ENCODE measurements around the gene VRK1.

The VRK1 gene

GRCh38 chr14:96792591-96792990 is 4.6 kb upstream of the VRK1 start:
- DNase-seq = no peak

DNA sequence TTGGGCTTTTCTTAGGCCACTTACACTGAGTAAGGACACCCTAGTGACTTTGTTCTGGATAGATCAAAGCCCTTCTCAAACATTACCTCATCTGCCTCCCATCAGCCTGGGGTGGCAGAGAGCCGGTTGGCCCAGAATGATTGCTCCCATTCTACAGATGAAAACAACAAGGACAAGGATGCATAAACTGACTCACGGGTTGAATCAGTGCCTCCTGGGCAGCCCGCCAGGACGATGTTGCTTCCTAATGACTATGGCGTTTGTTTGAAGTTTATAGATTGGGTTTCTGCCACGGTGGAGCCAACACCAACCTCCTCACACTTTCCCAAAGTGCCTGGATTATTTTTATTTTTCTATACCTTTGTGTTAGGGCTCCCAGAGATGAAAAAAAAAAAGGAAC is 3.6 kb upstream of the VRK1 start:
- DNase-seq = no peak

DNA sequence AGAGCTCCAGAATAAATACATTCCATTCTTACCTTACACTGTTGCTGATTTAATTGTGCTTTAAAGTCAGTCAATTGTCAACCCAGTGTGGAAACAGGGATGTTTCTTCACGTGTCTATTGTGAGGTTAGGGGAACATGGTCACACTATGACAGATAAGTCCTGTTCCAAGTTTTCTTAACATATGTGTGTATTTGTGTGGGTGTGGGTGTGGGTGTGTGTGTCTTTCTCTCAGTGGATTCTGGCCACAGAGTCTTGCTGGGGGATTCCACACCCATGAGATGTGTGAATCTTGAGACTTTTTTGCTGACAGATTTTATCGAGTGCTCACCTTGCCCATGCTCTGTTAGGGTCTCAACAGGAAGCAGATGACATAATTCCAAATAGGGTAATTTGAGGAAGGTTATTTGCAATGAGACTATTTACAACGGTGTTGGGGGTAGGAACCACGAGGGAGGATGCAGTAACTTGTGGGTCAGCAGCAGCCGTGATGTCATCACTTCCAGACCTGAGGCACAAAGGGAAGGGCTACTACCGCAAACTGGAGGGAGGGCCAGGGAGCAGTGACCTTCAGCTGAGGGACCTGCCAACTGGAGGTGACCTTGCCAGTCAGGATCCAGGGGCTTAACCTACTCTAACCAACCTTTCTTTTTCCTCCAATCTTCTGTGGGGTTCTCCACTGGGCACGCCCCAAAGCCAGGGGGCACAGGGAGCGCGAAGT is 1.9 kb upstream of the VRK1 start:
- no peak for DNase-seq

GRCh38 chr14:96797582-96798349 is 584 bp downstream of the VRK1 start:
- DNase-seq = peak; percentile 27

GRCh38 chr14:96798956-96799355 is 1.8 kb downstream of the VRK1 start:
- DNase-seq = no peak

DNA sequence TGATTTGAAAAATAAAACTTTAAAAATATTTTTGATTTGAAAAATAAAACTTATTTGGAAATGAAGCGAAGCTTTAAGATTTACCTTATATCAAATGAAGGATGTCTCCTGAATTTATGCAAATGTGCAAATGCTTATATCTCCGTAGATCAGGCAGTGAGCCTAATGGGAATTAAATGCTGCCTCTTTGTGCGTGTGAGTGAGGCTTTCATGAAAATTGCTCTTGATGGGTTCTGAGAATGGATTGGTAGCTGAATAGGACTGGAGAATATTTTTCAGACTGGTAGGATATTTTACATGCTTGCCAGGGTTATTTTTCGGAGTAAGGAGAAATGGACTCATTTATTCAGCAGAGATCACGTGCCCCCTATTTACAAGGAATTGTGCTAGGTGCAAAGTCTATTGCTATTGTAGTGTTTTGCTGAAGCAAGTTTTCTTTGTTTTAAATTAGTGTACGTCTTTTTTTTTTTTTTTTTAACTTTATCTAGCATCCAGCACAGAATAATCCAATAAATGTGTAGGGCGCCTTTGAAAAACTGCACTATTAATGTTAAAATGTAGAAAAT is 2.4 kb downstream of the VRK1 start:
- no peak for DNase-seq

GRCh38 chr14:96801931-96802330 is 4.7 kb downstream of the VRK1 start:
- DNase-seq = no peak

DNA sequence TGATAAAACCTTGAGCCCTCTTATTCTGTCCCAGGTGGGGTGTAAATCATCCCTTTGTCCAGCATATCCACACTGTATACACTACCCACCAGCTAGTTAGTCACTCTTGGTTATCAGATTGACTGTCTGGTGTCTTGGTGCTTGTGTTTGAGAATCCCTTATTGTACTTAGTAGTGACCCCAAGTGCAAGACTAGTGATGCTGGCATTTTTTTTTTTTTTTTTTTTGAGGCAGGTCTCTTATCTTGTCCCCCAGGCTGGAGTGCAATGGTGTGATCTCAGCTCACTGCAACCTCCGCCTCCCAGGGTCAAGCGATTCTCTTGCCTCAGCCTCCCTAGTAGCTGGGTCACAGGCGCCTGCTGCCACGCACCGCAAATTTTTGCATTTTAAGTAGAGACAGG is 5.8 kb downstream of the VRK1 start:
- no peak for DNase-seq

- no peak for DNase-seq
Measured at GRCh38 chr14:96803958-96804357, 6.8 kb downstream of the VRK1 start.

DNA sequence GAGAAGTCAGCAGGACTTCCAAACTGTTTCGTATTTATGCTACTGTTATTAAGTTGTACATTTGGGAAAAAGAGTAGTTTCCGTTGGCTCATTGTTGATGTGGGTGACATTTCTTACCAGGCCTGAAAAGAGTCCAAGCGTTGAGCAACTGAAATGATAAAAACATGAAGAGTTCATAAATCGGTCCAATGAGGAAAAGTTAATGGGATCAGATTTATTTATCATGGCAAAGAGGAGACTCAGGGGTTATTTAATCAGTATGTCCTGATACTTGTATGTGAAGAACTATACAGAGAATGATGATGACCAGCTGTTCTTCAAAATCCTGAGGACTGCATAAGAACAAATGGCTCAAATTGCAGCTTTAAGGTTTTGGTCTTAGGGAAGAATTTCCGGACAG is 7.7 kb downstream of the VRK1 start:
- no peak for DNase-seq

- no peak for DNase-seq
Measured at GRCh38 chr14:96805956-96806355, 8.8 kb downstream of the VRK1 start.

DNA sequence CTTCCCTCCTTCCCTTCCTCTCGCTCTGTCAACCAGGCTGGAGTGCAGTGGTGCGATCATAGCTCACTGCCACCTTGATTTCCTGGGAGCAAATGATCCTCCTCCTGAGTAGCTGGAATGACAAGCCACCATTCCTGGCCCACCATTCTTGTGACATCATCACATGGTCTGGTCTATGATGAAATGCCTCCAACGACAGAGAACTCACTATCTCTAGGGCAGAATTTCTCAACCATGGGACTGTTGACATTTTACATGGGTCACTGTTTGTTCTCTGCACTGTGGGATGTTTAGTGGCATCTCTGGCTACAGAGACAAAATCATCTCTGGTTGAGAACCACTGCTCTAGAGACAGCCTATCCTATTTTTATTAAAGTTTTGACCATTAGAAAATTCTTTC is 9.7 kb downstream of the VRK1 start:
- DNase-seq = no peak

DNA sequence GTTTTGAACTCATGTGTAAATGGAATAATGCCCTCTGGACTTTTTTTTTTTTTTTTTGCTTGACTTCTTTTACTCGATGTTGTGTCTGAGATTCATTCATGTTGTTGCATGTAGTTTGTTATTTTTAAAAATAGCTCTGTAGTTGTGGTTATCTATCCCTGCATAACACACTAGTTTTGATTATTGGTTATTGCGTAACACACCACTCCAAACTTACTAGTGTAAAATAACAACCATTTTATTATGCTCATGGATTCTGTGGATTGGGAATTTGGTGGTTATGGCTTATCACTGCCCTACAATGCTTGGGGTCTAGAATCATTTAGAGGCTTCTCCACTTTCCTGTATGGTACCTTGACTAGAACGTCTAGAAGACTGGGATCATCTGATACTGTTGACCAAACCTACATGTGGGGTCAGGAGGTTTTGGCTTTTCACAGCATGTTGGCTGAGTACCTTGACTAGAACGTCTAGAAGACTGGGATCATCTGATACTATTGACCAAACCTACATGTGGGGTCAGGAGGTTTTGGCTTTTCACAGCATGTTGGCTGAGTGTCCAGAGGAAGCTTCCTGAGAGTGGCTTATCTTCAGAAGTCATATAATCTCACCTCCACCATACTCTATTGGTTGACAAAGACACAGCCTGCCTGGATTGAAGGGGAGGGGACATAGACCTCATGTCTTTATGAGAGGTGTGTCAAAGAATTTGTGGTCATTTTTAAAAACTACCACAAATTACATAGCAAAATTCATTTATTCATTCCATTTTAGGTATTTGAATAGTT is 11.6 kb downstream of the VRK1 start:
- no peak for DNase-seq

DNA sequence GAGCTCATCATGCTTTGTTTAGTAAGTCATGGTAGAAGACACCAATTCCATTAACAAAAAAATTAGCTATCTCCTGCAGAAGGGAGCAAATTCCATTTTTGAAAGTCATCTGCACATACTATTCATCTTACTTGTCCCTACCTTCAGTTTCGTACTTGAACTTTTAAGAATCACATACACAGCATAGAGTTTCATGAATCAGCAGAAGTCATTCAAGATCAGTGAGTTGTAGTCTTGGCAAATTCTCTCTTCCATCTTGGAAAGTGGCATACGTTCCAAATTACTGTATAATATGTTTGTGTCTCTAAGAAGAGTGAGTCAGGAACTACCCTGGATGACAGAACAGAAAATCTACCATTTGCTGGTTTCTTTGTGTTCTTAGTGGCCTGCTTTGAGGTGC is 14.1 kb downstream of the VRK1 start:
- no peak for DNase-seq

DNA sequence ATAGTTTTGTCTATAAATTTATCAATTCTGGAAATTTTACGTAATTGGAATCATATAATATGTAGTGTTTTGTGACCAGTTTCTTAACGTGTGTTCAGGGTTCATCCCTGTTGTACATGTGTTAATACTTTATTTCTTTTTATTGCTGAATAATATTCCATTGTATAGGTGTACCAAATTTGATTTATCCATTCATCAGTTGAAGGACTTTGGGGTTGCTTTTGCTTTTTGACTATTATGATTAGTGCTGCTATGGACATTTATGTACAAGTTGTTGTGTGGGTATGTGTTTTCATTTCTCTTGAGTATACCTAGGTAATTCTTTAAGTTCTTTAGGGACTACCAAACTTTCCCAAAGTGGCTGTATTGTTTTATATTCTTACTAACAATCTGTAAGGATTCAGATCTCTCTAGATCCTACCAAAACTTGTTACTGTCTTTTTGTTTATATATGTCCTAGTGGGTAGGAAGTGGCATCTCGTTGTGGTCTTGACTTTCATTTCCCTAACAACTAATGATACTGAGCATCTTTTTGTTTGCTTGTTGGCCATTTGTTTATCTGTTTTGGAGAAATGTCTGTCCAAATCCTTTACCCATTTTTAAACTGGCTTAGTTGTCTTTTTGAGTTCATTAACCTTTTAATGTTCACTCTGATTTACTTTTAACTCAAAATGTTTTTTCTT is 14.9 kb downstream of the VRK1 start:
- no peak for DNase-seq

GRCh38 chr14:96816281-96816680 is 19.1 kb downstream of the VRK1 start:
- no peak for DNase-seq

GRCh38 chr14:96817750-96818666 is 20.8 kb downstream of the VRK1 start:
- DNase-seq = no peak

DNA sequence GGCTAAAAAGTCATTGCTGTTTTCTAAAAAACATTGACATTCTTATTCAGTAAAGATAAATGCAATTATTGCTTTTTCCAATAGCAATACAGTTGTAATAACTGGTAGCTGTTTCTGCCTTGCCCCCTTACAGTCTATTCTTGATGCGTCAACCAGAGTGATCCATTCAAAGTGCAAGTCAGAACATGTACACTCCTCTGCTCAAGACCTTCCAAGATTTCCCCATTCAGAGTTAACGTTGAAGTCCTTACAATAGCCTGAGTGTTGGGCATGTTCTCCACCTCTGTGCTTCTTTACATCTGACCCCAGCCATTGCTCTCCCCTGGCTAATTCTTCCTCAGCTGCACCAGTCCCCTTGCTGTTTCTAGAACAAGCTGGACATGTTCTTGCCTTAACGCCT is 24.3 kb downstream of the VRK1 start:
- no peak for DNase-seq

DNA sequence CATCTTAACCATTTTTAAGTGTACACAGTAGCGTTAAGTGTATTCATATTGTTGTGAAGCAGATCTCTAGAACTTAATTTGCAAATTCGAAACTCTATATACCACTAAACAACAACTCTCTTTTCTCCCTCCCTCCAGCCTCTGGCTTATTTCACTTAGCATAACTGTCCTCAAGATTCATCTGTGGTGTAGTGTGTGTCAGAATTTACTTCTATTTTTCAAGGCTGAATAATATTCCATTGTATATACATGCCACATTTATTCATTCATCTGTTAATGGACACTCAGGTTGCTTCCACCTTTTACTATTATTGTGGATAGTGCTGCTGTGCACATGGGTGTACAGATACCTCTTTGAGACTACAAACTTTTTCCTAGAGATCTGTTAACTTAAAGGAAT is 26.5 kb downstream of the VRK1 start:
- no peak for DNase-seq

GRCh38 chr14:96824283-96824682 is 27.1 kb downstream of the VRK1 start:
- no peak for DNase-seq

- no peak for DNase-seq
Measured at GRCh38 chr14:96826818-96827217, 29.6 kb downstream of the VRK1 start.

DNA sequence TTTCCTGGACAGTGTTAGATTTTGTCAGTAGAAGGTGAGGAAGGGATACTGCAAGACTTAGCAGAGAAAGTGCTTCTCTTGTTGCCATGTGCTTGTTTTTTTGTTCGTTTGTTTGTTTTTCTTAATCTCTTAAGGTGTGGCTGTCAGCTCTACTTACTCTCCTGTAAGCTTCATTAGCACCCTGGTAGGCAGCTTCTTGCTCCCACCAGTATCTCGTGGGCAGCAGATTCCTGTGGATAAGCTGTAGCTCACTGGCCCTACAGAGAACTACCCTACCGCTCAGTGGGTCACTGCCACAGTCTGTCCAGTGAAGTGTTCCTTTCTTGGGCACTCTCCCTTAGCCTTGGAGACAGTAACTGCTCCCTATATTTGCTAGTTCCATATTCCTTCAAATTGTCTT is 30.1 kb downstream of the VRK1 start:
- DNase-seq = no peak

Measured in stimulated activated CD4-positive, alpha-beta T cell treated with anti-CD3 and anti-CD28 coated beads, Interleukin-4, amount 100 ng/mL, for 24 hours (primary cell).